Thyroid gland (tissue), 4 donors: ENCODE measurements around the gene MACROD1.

Experiments
- CTCF ChIP-seq, 6 experiments: fragments of 200-600 bp in 3 of 6; fragments of 450-650 bp in 3 of 6; sonication (generic) in 3 of 6; IDR thresholded peaks; one replicate each; pipeline ENCODE4 v1.5.1; 2016 to 2019; ENCODE audit warnings: antibody characterized with exemption in 6 of 6, mild to moderate bottlenecking in 2 of 6, inconsistent platforms in 1 of 6, moderate library complexity in 1 of 6
- POLR2A ChIP-seq, 2 donors: fragments of 450-650 bp; IDR thresholded peaks; one replicate each; pipeline ENCODE4 v1.6.1; 2017; ENCODE audit warnings: antibody characterized with exemption in 2 of 2, mild to moderate bottlenecking in 2 of 2, moderate library complexity in 1 of 2

GRCh38 chr11:64204464-64204989 is 38.6 kb upstream of the MACROD1 start:
- peak; percentile 22 to 82 (median 72) for TF ChIP-seq CTCF (IDR thresholded peaks at IDR 0.05)
- no peak for TF ChIP-seq POLR2A (IDR thresholded peaks at IDR 0.05)
